AG09319 (cell line): ENCODE measurements around the gene ARHGAP42.

Experiments
- DNase-seq: peaks from one replicate; pipeline ENCODE4 v3.0.0-alpha.2; 2010; ENCODE audit warnings: low read depth; ENCODE audit errors: extremely low read depth
- CTCF ChIP-seq: IDR thresholded peaks from 2 replicates; pipeline ENCODE4 v1.5.1; 2011; ENCODE audit warnings: low read depth, mild to moderate bottlenecking, inconsistent platforms, low read length, moderate library complexity

The ARHGAP42 gene

GRCh38 chr11:100672498-100673033 is 14.5 kb upstream of the ARHGAP42 start:
- no peak for DNase-seq
- no peak for TF ChIP-seq CTCF

- DNase-seq, result no peak
- TF ChIP-seq CTCF, result no peak
Observed at GRCh38 chr11:100673063-100673462, 14.0 kb upstream of the ARHGAP42 start.

- no peak for TF ChIP-seq CTCF
- DNase-seq, result no peak
Observed at GRCh38 chr11:100674212-100674611, 12.9 kb upstream of the ARHGAP42 start.

GRCh38 chr11:100675115-100675650 is 11.9 kb upstream of the ARHGAP42 start:
- DNase-seq, result no peak
- no peak for TF ChIP-seq CTCF

GRCh38 chr11:100676901-100677300 is 10.2 kb upstream of the ARHGAP42 start:
- no peak for TF ChIP-seq CTCF
- DNase-seq, result no peak

GRCh38 chr11:100677796-100678195 is 9.3 kb upstream of the ARHGAP42 start:
- no peak for DNase-seq
- no peak for TF ChIP-seq CTCF

- TF ChIP-seq CTCF, result no peak
- DNase-seq, result no peak
Observed at GRCh38 chr11:100680070-100680469, 7.0 kb upstream of the ARHGAP42 start.
